Stomach (tissue), 4 donors: ENCODE data around the gene UBE2D2.

ENCODE experiments used
- EP300 ChIP-seq: sonication (generic); formaldehyde crosslinking; IDR thresholded peaks from one replicate; pipeline ENCODE4 v1.6.1; 2017; ENCODE audit warnings: antibody characterized with exemption
- POLR2A ChIP-seq, 4 donors: fragments of 450-650 bp; IDR thresholded peaks; one replicate each; pipeline ENCODE4 v1.6.1; 2016; ENCODE audit warnings: antibody characterized with exemption in 4 of 4, control low read depth in 2 of 4, mild to moderate bottlenecking in 1 of 4, moderate library complexity in 1 of 4
- TF ChIP-seq, protein P1 (sequence below), 7 experiments: fragments of 450-650 bp in 4 of 7; fragments of 200-600 bp in 3 of 7; sonication (generic) in 3 of 7; IDR thresholded peaks; one replicate each; pipeline ENCODE4 v1.5.1; 2016 to 2019; ENCODE audit warnings: antibody characterized with exemption in 7 of 7, control low read depth in 2 of 7, mild to moderate bottlenecking in 1 of 7

DNA sequence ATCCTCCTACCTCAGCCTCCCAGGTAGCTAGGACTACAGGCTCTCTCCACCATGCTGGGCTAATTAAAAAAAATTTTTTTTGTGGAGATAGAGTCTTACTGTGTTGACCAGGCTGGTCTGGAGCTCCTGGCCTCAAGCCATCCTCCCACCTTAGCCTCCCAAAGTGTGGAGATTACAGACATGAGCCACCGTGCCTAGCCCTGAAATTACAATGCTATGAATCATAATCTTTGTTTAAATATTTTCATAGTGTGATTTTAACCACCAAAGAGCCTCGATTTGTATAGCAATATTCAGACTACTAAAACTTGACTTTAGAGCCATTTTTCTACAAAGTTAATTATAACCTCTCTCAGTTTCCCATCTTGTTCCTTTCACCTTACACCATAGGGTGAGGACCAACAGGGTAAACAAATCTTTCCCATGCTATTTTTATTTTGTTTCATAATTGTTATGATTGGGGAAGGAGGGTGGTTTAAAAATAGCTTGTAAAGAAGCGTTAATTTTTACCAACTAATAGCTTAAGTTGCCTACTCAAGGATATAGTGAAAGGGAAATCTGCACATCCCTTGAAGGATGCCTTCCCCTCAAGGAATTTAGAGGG, 32.7 kb downstream of the UBE2D2 start:
- TF ChIP-seq, protein P1, sequence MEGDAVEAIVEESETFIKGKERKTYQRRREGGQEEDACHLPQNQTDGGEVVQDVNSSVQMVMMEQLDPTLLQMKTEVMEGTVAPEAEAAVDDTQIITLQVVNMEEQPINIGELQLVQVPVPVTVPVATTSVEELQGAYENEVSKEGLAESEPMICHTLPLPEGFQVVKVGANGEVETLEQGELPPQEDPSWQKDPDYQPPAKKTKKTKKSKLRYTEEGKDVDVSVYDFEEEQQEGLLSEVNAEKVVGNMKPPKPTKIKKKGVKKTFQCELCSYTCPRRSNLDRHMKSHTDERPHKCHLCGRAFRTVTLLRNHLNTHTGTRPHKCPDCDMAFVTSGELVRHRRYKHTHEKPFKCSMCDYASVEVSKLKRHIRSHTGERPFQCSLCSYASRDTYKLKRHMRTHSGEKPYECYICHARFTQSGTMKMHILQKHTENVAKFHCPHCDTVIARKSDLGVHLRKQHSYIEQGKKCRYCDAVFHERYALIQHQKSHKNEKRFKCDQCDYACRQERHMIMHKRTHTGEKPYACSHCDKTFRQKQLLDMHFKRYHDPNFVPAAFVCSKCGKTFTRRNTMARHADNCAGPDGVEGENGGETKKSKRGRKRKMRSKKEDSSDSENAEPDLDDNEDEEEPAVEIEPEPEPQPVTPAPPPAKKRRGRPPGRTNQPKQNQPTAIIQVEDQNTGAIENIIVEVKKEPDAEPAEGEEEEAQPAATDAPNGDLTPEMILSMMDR (IDR thresholded peaks at IDR 0.05) = no peak
- TF ChIP-seq POLR2A (IDR thresholded peaks at IDR 0.05) = no peak
- TF ChIP-seq EP300 = no peak
